NT2/D1 (cell line): ENCODE results near the gene KY.
"Not testable (repeated sequence)": the region's sequence is repeated elsewhere in the genome, so short reads cannot be mapped to it uniquely, and the experiment has no call there.

Source experiments
- DNase-seq: peaks from one replicate; pipeline ENCODE4 v3.0.0-alpha.2; 2011; ENCODE audit warnings: low read depth, low spot score
- H3K27me3 ChIP-seq: 2 replicates; pipeline ENCODE4 v1.6.0; 2011; ENCODE audit warnings: mild to moderate bottlenecking; ENCODE audit not compliant: insufficient read length, insufficient read depth
- H3K36me3 ChIP-seq: 2 replicates; pipeline ENCODE4 v1.6.1; 2011; ENCODE audit warnings: mild to moderate bottlenecking, low read length, mixed read lengths; ENCODE audit not compliant: insufficient read depth, insufficient read length
- H3K4me1 ChIP-seq: 2 replicates; pipeline ENCODE4 v1.5.1; 2011; ENCODE audit not compliant: insufficient read depth, insufficient read length
- H3K4me3 ChIP-seq: 2 replicates; pipeline ENCODE4 v1.5.1; 2011; ENCODE audit warnings: low read depth; ENCODE audit not compliant: insufficient read length
- H3K9ac ChIP-seq: 2 replicates; pipeline ENCODE4 v1.6.0; 2011; ENCODE audit warnings: low read depth; ENCODE audit not compliant: insufficient read length
- H3K9me3 ChIP-seq: 2 replicates; pipeline ENCODE4 v1.5.1; 2011; ENCODE audit warnings: mild to moderate bottlenecking, low read length; ENCODE audit not compliant: insufficient read depth
- SUZ12 ChIP-seq: IDR thresholded peaks from 2 replicates; pipeline ENCODE4 v1.6.1; 2011; ENCODE audit not compliant: insufficient read length, insufficient read depth; ENCODE audit errors: extremely low read depth
- YY1 ChIP-seq: IDR thresholded peaks from 2 replicates; pipeline ENCODE4 v1.6.1; 2011; ENCODE audit not compliant: insufficient read length, insufficient read depth
- ZNF274 ChIP-seq: IDR thresholded peaks from 2 replicates; pipeline ENCODE4 v1.6.1; 2011; ENCODE audit warnings: mild to moderate bottlenecking, low read depth, low read length

KY gene

DNA sequence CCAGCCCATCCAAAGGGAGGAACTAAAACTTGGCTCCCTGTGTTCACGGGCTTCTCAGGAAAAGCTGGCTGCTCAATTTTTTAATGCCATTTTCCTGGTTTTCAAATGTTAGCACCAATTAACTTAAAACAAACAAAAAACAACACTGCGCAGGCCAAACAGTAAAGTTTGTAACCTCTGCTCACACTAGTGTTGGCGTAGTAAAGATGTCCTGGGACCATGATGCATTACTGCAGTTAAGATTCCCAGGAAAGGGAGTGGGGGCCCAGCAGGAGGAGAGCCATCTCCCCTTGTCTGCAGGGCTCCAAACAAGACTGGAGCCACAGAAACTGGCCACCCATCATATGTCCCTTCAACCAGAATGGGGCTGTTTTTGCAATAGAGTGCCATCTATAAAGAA lies 74.0 kb downstream of the KY start:
- TF ChIP-seq SUZ12 (no peak), YY1 (no peak), ZNF274 (no peak)
- H3K27me3 ChIP-seq, result no peaks in the 10 kb centered on the region
- no peaks in the 10 kb centered on the region for H3K36me3 ChIP-seq
- H3K9ac ChIP-seq, result no peak overlapping the region
- no peak for DNase-seq
- H3K4me3 ChIP-seq, result no peak overlapping the region
- H3K4me1 ChIP-seq, result no peaks in the 10 kb centered on the region
- H3K9me3 ChIP-seq, result no peaks in the 10 kb centered on the region

DNA sequence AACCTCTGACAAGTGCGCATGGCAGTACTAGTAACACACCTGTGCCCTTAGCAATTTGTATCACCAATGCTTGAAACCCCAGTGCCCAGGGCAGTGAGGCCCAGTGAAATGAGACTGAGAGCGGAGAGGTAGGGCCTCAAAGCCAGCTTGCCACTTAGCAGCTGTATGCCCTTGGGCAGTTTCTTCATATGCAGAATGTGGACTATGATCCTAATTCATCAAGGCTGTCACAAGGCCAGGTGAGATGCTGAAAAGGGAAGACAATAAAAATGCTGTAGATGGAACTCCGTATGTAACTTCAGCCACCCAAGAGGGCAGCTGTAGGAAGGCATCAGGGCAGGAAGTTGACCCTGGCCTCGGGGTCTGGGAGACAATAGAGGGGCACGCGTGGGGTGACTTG lies 74.4 kb downstream of the KY start:
- TF ChIP-seq ZNF274, result no peak
- no peak for DNase-seq
- Histone ChIP-seq H3K36me3 (no peaks in the 10 kb centered on the region), H3K9me3 (no peaks in the 10 kb centered on the region), H3K27me3 (no peaks in the 10 kb centered on the region), H3K4me3 (no peak overlapping the region), H3K9ac (no peak overlapping the region), H3K4me1 (no peaks in the 10 kb centered on the region)

DNA sequence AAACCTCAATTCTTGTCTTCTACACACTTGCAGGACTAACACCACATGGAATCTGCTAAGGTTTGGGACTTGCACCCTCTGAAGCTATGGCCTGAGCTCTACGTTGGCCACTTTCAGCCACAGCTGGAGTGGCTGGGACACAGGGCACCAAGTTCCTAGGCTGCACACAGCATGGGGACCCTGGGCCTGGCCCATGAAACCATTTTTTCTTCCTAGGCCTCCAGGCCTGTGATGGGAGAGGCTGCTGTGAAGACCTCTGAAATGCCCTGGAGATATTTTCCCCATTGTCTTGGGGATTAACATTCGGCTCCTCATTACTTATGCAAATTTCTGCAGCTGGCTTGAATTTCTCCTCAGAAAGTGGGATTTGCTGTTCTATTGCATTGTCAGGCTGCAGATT lies 80.9 kb downstream of the KY start:
- not testable (repeated sequence) for H3K27me3 ChIP-seq, H3K4me3 ChIP-seq, H3K9ac ChIP-seq, H3K4me1 ChIP-seq, H3K36me3 ChIP-seq, DNase-seq
- H3K9me3 ChIP-seq, result peaks cover 27% of the 10 kb centered on the region; the same call in 1 of the 2 replicates

DNA sequence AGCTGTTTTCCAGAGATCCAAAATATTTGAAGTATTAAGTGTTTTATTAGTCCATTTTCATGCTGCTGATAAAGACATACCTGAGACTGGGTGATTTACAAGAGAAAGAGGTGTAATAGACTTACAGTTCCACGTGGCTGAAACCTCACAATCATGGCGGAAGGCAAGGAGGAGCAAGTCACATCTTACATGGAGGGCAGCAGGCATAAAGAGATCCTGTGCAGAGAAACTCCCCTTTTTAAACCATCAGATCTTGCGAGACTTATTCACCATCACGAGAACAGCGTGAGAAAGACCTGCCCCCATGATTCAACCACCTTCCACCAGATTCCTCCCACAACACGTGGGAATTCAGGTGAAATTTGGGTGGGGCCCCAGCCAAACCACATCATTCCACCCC lies 82.0 kb downstream of the KY start:
- Histone ChIP-seq H3K9me3 (peaks cover 27% of the 10 kb centered on the region; the same call in 1 of the 2 replicates), H3K4me3 (no peak overlapping the region), H3K9ac (no peak overlapping the region), H3K36me3 (peaks cover 6% of the 10 kb centered on the region), H3K27me3 (no peaks in the 10 kb centered on the region), H3K4me1 (peaks cover under 1% of the 10 kb centered on the region)
- DNase-seq, result no peak
- TF ChIP-seq SUZ12 (no peak), ZNF274 (no peak), YY1 (no peak)

DNA sequence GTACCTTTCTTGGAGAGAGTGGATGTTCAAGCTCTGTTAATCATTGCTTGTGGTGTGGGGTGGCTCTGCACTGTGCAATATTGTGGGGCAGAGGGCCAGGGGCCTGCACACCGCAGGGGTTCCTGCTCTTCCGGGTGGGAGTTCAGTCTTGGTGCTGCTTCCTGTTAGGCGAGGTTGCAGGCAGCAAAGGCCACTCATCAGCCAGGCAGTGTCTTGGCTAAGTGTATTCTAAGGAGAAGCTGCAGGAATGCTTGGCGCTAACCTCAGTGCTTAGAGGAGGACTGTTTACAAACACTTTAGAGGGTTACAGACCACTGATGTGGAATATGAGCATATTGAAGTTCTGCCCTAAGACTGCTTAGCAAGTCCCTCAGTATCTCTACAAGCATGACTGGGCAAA lies 83.2 kb downstream of the KY start:
- peaks cover 27% of the 10 kb centered on the region; the same call in 1 of the 2 replicates for H3K9me3 ChIP-seq
- no peak for DNase-seq
- TF ChIP-seq SUZ12 (no peak), YY1 (no peak), ZNF274 (no peak)
- H3K4me3 ChIP-seq, result no peak overlapping the region
- H3K36me3 ChIP-seq, result peaks cover 8% of the 10 kb centered on the region
- peaks cover 4% of the 10 kb centered on the region for H3K4me1 ChIP-seq
- H3K9ac ChIP-seq, result no peak overlapping the region
- H3K27me3 ChIP-seq, result no peaks in the 10 kb centered on the region

DNA sequence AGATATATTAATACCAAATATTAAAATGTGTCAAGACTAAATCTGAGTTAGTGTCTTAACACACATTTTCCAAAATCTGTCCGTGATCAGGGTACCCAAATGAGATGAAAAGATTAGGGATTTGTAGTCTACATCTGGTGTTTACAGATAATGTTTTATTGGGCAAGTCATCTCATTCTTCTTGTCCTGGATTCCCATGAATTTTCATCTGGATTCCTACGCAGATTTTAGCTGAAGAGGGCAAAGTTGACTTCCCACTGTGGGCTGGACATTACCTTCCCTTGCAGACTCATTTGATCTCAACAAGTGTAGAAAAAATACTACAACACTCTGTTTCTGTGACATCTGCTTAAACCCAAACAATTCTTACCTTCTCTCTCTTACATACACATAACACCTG lies 85.8 kb downstream of the KY start:
- Histone ChIP-seq H3K36me3 (peaks cover 13% of the 10 kb centered on the region), H3K4me1 (peaks cover 4% of the 10 kb centered on the region), H3K4me3 (no peak overlapping the region), H3K27me3 (no peaks in the 10 kb centered on the region), H3K9ac (no peak overlapping the region), H3K9me3 (peaks cover 19% of the 10 kb centered on the region; the same call in 1 of the 2 replicates)
- no peak for DNase-seq
- no peak for TF ChIP-seq ZNF274
- no peak for TF ChIP-seq YY1
- no peak for TF ChIP-seq SUZ12

DNA sequence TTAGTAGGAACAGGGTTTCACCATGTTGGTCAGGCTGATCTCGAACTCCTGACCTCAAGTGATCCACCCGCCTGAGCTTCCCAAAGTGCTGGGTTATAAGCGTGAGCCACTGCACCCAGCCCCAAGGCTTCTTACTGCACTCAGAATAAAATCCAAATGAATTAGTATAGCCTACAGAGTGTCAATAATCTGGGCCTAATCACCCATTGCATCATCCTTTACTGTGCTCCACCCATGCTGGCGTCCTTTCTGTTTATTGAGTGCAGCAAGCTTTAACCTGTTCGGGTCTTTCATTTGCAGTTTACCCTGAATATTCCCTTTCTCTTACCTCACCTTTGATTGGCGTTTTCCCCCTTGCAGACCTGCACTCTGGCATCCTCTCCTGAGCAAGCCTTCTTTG lies 87.2 kb downstream of the KY start:
- Histone ChIP-seq H3K9me3 (peaks cover 6% of the 10 kb centered on the region; the same call in 1 of the 2 replicates), H3K4me1 (peaks cover 4% of the 10 kb centered on the region), H3K36me3 (peaks cover 20% of the 10 kb centered on the region), H3K27me3 (no peaks in the 10 kb centered on the region), H3K4me3 (no peak overlapping the region), H3K9ac (no peak overlapping the region)
- TF ChIP-seq YY1, result no peak
- no peak for TF ChIP-seq ZNF274
- TF ChIP-seq SUZ12, result no peak
- DNase-seq, result no peak

DNA sequence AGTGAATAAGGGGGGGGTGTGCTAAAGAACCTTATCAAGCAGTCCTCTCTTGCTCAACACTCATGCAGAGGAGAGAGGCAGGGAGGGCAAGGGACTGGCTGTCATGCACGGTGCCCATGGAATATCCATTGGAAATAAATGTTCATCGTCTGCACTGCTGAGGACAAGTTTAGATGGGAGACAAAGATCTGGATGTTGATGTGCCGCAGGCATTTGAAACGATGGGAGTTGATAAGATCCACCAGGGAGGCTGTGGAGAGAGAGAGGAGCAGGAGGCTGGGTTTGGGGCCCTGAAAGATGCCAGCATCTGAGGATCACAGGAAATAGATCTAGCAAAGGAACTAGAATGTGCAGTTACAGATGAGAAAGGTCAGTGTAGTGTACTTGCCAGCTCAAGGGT lies 88.8 kb downstream of the KY start:
- peaks cover 4% of the 10 kb centered on the region for H3K4me1 ChIP-seq
- no peak overlapping the region for H3K4me3 ChIP-seq
- no peaks in the 10 kb centered on the region for H3K9me3 ChIP-seq
- TF ChIP-seq SUZ12, result no peak
- TF ChIP-seq YY1, result no peak
- no peak for TF ChIP-seq ZNF274
- no peaks in the 10 kb centered on the region for H3K27me3 ChIP-seq
- H3K9ac ChIP-seq, result no peak overlapping the region
- peaks cover 20% of the 10 kb centered on the region for H3K36me3 ChIP-seq
- DNase-seq, result no peak
